K562 treated with DMSO at 1 percent for 12 hours (cell line): ENCODE results near the gene SHROOM3. TPM values are rescaled to one million over a fixed set of nuclear protein-coding genes. Genes with fewer than 3 reads are reported as not detected.

Experiments
- total RNA-seq: library from RNA; unstranded; fragments of 300-600 nt; gene quantifications from 2 replicates; pipeline ENCODE4 v1.2.3, GENCODE V29; 2022; ENCODE audit not compliant: insufficient read depth

The SHROOM3 gene
- not detected in 2 replicates for total RNA-seq

DNA sequence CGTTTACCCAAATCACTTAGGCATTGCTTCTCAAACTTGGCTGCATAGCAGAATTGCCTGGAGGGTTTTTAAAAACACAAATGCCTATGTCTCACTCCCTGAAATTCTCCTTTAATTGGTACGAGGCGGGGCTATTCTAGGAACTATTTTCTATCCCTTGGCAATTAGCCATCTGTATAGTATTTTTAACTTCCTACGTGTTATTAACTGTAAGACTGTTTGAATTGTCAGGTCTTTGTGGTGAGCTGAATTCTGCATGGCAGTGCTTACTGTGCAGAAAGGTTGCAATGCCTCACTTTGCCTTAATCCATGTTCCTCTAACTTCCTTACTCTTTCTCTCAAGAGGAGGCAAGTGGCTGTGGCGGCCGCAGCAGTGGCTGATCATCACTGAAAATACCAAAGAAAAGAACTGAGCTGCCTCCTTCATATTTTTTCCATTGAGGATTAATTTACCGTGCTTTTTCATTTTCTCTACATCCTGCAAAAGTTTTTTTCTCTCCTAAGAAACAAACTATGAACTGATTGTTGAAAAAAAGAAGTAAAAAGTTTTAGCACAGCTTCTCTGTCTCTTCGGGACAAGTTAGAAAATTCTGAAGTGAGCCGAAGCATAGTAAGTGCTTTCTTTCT is at the start of gene SHROOM3:
SHROOM3 (plus strand) TSS at position 329 of the 627 bp plus-strand sequence. CDS start 824 bp downstream, outside the sequence.

DNA sequence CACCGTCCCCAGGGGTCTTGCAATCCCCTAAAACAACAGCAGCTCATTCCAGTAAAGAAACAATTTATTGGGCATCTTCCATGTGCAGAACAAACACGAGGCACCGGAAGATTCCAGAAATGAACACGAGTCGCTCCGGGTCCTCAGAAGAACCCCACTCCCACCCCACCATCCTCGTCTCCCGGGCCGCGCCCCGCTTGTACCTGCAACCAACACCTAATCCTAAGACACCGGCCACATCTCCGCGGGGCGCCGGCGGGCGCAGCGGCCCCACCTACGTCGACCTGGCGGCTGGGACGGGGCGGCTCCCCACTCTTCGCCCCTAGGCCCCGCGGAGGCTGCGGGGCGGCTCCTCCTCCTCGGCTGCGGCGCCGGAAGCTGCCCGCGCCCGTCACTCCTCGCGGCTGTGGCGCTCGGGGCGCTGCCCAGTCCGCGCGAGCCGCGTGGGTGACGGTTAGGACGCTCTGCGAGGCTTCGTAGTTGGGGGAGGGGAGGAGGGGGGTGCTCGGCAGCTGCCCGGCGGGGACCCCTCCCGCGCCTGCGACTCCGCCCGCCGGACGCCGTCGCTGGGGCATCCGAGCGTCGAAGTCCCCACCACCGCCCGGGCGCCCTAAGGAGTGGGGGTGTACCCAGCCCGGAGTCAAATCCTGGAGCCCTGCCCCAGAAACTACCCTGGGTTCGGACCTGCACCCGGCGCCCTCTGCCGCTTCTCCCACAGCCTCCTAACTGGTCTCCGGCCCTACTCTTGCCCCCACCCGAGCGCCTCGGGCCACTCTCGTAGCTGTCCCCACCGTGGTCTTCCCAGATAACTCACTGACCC is 14.1 kb upstream of the SHROOM3 start, which contains the start of gene CCDC158:
CCDC158 (minus strand) TSS at position 380 of the 820 bp plus-strand sequence. CDS start 17,934 bp downstream, outside the sequence.

Other genes with a start within 250 kb of the SHROOM3 start
- gene SCARB2, start 221.4 kb upstream of the SHROOM3 start, total RNA-seq = 14.1 and 43.7 TPM in 2 replicates
- 9.7 and 15.2 TPM in 2 replicates for gene FAM47E, start 183.5 kb upstream of the SHROOM3 start, total RNA-seq
- 2.2 and 3.0 TPM in 2 replicates for gene STBD1, start 128.5 kb upstream of the SHROOM3 start, total RNA-seq
- not detected in 2 replicates for gene CCDC158, start 14.1 kb upstream of the SHROOM3 start, total RNA-seq